HepG2 (cell line): Measurements from ENCODE around the gene GRIN3B. TPM values are rescaled to one million over a fixed set of nuclear protein-coding genes. Genes with fewer than 3 reads are reported as not detected.

Source experiments
- ARNT2 ChIP-seq: sonication (generic); formaldehyde crosslinking; IDR thresholded peaks from 2 replicates; pipeline ENCODE4 v1.8.0; 2022; ENCODE audit warnings: mild to moderate bottlenecking, low read depth, missing genetic modification reagents, moderate library complexity
- CBX5 ChIP-seq: sonication (generic); formaldehyde crosslinking; IDR thresholded peaks from 2 replicates; pipeline ENCODE4 v1.4.0; 2020; ENCODE audit warnings: missing genetic modification reagents, borderline replicate concordance
- CCAR2 ChIP-seq: fragments of 200-400 bp; formaldehyde crosslinking; optimal IDR thresholded peaks from 2 replicates; pipeline ENCODE3; 2018; ENCODE audit warnings: low read depth, mild to moderate bottlenecking, low read length, moderate library complexity
- CREB1 ChIP-seq, 2 experiments: fragments of 450-650 bp in 1 of 2; IDR thresholded peaks; 2 replicates each; pipeline ENCODE4 v1.6.1; 2016 to 2017; ENCODE audit warnings: control low read depth in 1 of 2, mild to moderate bottlenecking in 1 of 2, missing compliant biosample characterization in 1 of 2, missing genetic modification characterization in 1 of 2
- E2F5 ChIP-seq: sonication (generic); formaldehyde crosslinking; conservative IDR thresholded peaks from 2 replicates; pipeline ENCODE4 v1.4.0; 2020; ENCODE audit warnings: missing genetic modification reagents
- HDAC1 ChIP-seq: sonication (generic); formaldehyde crosslinking; IDR thresholded peaks from 2 replicates; pipeline ENCODE4 v1.5.1; 2020; ENCODE audit warnings: mild to moderate bottlenecking, missing genetic modification reagents
- NFE2L2 ChIP-seq: fragments of 150-350 bp; IDR thresholded peaks from 2 replicates; pipeline ENCODE4 v1.6.1; 2014; ENCODE audit warnings: low read length
- PAWR ChIP-seq: sonication (generic); formaldehyde crosslinking; IDR thresholded peaks from 2 replicates; pipeline ENCODE4 v1.4.0; 2020; ENCODE audit warnings: missing genetic modification reagents, mild to moderate bottlenecking, borderline replicate concordance
- ZBTB26 ChIP-seq: IDR thresholded peaks from 2 replicates; pipeline ENCODE4 v1.6.1; 2016; ENCODE audit warnings: missing compliant biosample characterization, missing genetic modification reagents, borderline replicate concordance
- ZBTB33 ChIP-seq: sonication (generic); formaldehyde crosslinking; IDR thresholded peaks from 2 replicates; pipeline ENCODE4 v1.4.0; 2020; ENCODE audit warnings: missing genetic modification reagents
- ZNF138 ChIP-seq: sonication (generic); formaldehyde crosslinking; IDR thresholded peaks from 2 replicates; pipeline ENCODE4 v1.5.0; 2020; ENCODE audit warnings: mild to moderate bottlenecking, low read depth, missing genetic modification reagents
- ZNF263 ChIP-seq: sonication (generic); formaldehyde crosslinking; IDR thresholded peaks from 2 replicates; pipeline ENCODE4 v1.4.0; 2020; ENCODE audit warnings: missing genetic modification reagents
- ZNF34 ChIP-seq: sonication (generic); formaldehyde crosslinking; IDR thresholded peaks from 2 replicates; pipeline ENCODE4 v1.4.0; 2020; ENCODE audit warnings: mild to moderate bottlenecking, missing genetic modification reagents, borderline replicate concordance
- ZNF646 ChIP-seq: sonication (generic); formaldehyde crosslinking; IDR thresholded peaks from 2 replicates; pipeline ENCODE4 v1.9.0; 2021; ENCODE audit warnings: mild to moderate bottlenecking, missing genetic modification reagents
- ZNF780A ChIP-seq: sonication (generic); formaldehyde crosslinking; IDR thresholded peaks from 2 replicates; pipeline ENCODE4 v1.8.0; 2022; ENCODE audit warnings: mild to moderate bottlenecking, missing genetic modification reagents, moderate library complexity
- polyA plus RNA-seq, 8 experiments: library from polyadenylated mRNA; depleted of rRNA in 3 of 8; stranded (reverse) in 7 of 8; unstranded in 1 of 8; fragments of >200 nt; fragmentation: Illumina TruSeq in 4 of 8; extraction: Trizol in 4 of 8; gene quantifications; 2 replicates each; pipeline versions ENCODE4 v1.2.1 to v1.2.3, GENCODE V29; 2011 to 2016; ENCODE audit warnings: low read depth in 4 of 8, missing spikeins in 1 of 8, mixed read lengths in 1 of 8; ENCODE audit not compliant: insufficient read depth in 1 of 8
- total RNA-seq, 5 experiments: library from RNA; depleted of rRNA; stranded (reverse); fragments of >200 nt; fragmentation: Illumina TruSeq; extraction: Trizol; gene quantifications; 2 replicates each; pipeline ENCODE4 v1.2.3, GENCODE V29; 2016; ENCODE audit warnings: low read depth in 1 of 5

The GRIN3B gene
- total and polyA plus RNA-seq, 2 of the 13 experiments (the other 11 are each of a cell fraction or from before 2014, with no cell fraction given), result 0.07 to 0.20 TPM

GRCh38 chr19:955803-956765 lies 44.1 kb upstream of the GRIN3B start (continued):
- TF ChIP-seq ZBTB26 (CRISPR knock-in tag), result no peak
- no peak for TF ChIP-seq CREB1 (IDR thresholded peaks at IDR 0.05)
- TF ChIP-seq CREB1 (CRISPR knock-in tag; IDR thresholded peaks at IDR 0.05), result no peak
- TF ChIP-seq ZNF263 (CRISPR knock-in tag), result no peak
- no peak for TF ChIP-seq NFE2L2
- no peak for TF ChIP-seq E2F5 (CRISPR knock-in tag)
- TF ChIP-seq ZNF646 (CRISPR knock-in tag), result no peak
- no peak for TF ChIP-seq ZNF138
- TF ChIP-seq ZBTB33 (CRISPR knock-in tag), result 0 out of 2 replicates have a peak, but pooled peaks have one; percentile 30
- no peak for TF ChIP-seq PAWR (CRISPR knock-in tag)
- TF ChIP-seq ZNF780A (CRISPR knock-in tag), result no peak
- no peak for TF ChIP-seq CBX5 (CRISPR knock-in tag)
- no peak for TF ChIP-seq ZNF34 (CRISPR knock-in tag)
- TF ChIP-seq ARNT2 (CRISPR knock-in tag), result no peak
- no peak for TF ChIP-seq CCAR2
- no peak for TF ChIP-seq HDAC1 (CRISPR knock-in tag)
